ENCODE results near the gene NTN1. TPM values are rescaled to one million over a fixed set of nuclear protein-coding genes. Genes with fewer than 3 reads are reported as not detected.

Gene NTN1
- total RNA-seq, 1 experiment from 2014 or later: 1.2 TPM

- H3K9me3 Mint-ChIP-seq: no peaks in the 10 kb centered on the region
- Histone ChIP-seq H3K79me2 (ENCODE audit: insufficient read depth, low read length) (no peaks in the 10 kb centered on the region), H4K20me1 (ENCODE audit: control insufficient read depth, insufficient read depth, insufficient read length) (no peaks in the 10 kb centered on the region), H3K79me1 (ENCODE audit: insufficient read depth, low read depth, low read length, poor library complexity, severe bottlenecking) (no peaks in the 10 kb centered on the region), H3K4ac (ENCODE audit: low read depth, low read length) (no peak overlapping the region), H4K5ac (ENCODE audit: insufficient read length, low read depth, low read length) (no peak overlapping the region), H2BK20ac (ENCODE audit: low read depth, low read length, poor library complexity, severe bottlenecking) (no peak overlapping the region), H3K4me2 (ENCODE audit: insufficient read depth, insufficient read length, low read length) (no peak overlapping the region), H2BK120ac (ENCODE audit: low read depth, low read length, poor library complexity, severe bottlenecking) (no peak overlapping the region), H3K56ac (ENCODE audit: insufficient read length, low read depth, low read length) (no peak overlapping the region), H3K4me1 (ENCODE audit: insufficient read depth, low read length) (no peaks in the 10 kb centered on the region), H2BK5ac (ENCODE audit: insufficient read length, low read length) (no peak overlapping the region), H3T11ph (ENCODE audit: low read length) (no peak overlapping the region), H4K91ac (ENCODE audit: insufficient read length, low read depth, low read length) (no peak overlapping the region), H4K8ac (replicated peaks; ENCODE audit: insufficient read length, low read depth, low read length) (no peak overlapping the region), H3K14ac (ENCODE audit: insufficient read depth, low read length) (no peak overlapping the region), H3K27ac (ENCODE audit: insufficient read length, low read depth, low read length) (no peak overlapping the region), H2AK5ac (ENCODE audit: insufficient read length, low read length) (no peak overlapping the region), H2AFZ (ENCODE audit: low read length) (no peak overlapping the region), H3K9ac (ENCODE audit: extremely low read depth, insufficient read length, low read length) (no peak overlapping the region), H3K27me3 (ENCODE audit: insufficient read depth, low read length) (no peaks in the 10 kb centered on the region), H3K23ac (ENCODE audit: insufficient read length, low read depth, low read length) (no peak overlapping the region), H2BK15ac (ENCODE audit: low read depth, low read length) (no peak overlapping the region), H2BK12ac (ENCODE audit: insufficient read length, low read depth, low read length) (no peak overlapping the region), H3K9me3 (ENCODE audit: control insufficient read depth, low read depth, low read length) (no peaks in the 10 kb centered on the region), H3K23me2 (ENCODE audit: insufficient read length, low read depth, low read length, poor library complexity, severe bottlenecking) (no peaks in the 10 kb centered on the region), H3K18ac (ENCODE audit: insufficient read length, low read depth, low read length) (no peak overlapping the region)
- no CpG with 5 or more reads among the region's 6 CpGs for WGBS (ENCODE audit: extremely low coverage, insufficient read length, low lambda C conversion rate)
- TF ChIP-seq CTCF (conservative IDR thresholded peaks at IDR 0.05): no peak
- no peak overlapping the region; a peak in 1 of 7 replicates for H3K27ac Mint-ChIP-seq
- H3K27me3 Mint-ChIP-seq (ENCODE audit: low read depth): no peaks in the 10 kb centered on the region; the same call in 1 of the 2 replicates
- H3K4me1 Mint-ChIP-seq: peaks cover 10 to 15% of the 10 kb centered on the region in 2 experiments
- no peaks in the 10 kb centered on the region for H3K36me3 Mint-ChIP-seq (ENCODE audit: insufficient read depth in 1 of 3, low read depth in 3 of 3)
- no peak for DNase-seq
- H3K4me3 Mint-ChIP-seq: no peak overlapping the region
Measured at GRCh38 chr17:9268546-9268945, 247.2 kb downstream of the NTN1 start.
